GM23338 (cell line): ENCODE data around the gene PRKD1.

ENCODE experiments used
- CTCF ChIP-seq, 2 experiments: fragments of 200-600 bp in 1 of 2; sonication (generic) in 1 of 2; conservative IDR thresholded peaks; 2 replicates each; pipeline versions ENCODE4 v1.5.1 to v1.6.1; 2016 to 2017; ENCODE audit warnings: antibody characterized with exemption in 2 of 2, low read depth in 2 of 2, mild to moderate bottlenecking in 2 of 2, moderate library complexity in 1 of 2
- POLR2AphosphoS5 ChIP-seq: IDR thresholded peaks from 2 replicates; pipeline ENCODE4 v1.6.1; 2016; ENCODE audit warnings: antibody characterized with exemption, low read depth
- REST ChIP-seq: IDR thresholded peaks from one replicate; pipeline ENCODE4 v1.6.1; 2018; ENCODE audit warnings: antibody characterized with exemption; ENCODE audit not compliant: unreplicated experiment

- TF ChIP-seq CTCF (conservative IDR thresholded peaks at IDR 0.05; ENCODE audit: low read depth in 2 of 2) = no peak
- TF ChIP-seq REST = no peak
- TF ChIP-seq POLR2AphosphoS5 = no peak
Measured at GRCh38 chr14:29618323-29619067, 309.2 kb downstream of the PRKD1 start.
